PFSK-1 (cell line): Measurements from ENCODE around the gene AIMP1.

ENCODE experiments used
- POLR2AphosphoS5 ChIP-seq: IDR thresholded peaks from 2 replicates; pipeline ENCODE4 v1.6.1; 2012; ENCODE audit warnings: low read depth, mild to moderate bottlenecking, control low read depth, low read length, moderate library complexity
- SIN3A ChIP-seq: IDR thresholded peaks from 2 replicates; pipeline ENCODE4 v1.6.1; 2012; ENCODE audit warnings: mild to moderate bottlenecking, low read length, moderate library complexity, borderline replicate concordance; ENCODE audit not compliant: insufficient read depth
- TAF1 ChIP-seq: IDR thresholded peaks from 2 replicates; pipeline ENCODE4 v1.6.1; 2012; ENCODE audit warnings: low read length, control low read depth, borderline replicate concordance; ENCODE audit not compliant: insufficient read depth

- no peak for TF ChIP-seq POLR2AphosphoS5
- TF ChIP-seq TAF1: no peak
- TF ChIP-seq SIN3A: no peak
Measured at GRCh38 chr4:106316773-106317409, 541 bp downstream of the AIMP1 start.
